GM13976 (cell line): ENCODE measurements around the gene CHKB.

Experiments used
- DNase-seq: peaks from one replicate; pipeline ENCODE4 v3.0.0; 2012; ENCODE audit warnings: low spot score
- in situ Hi-C: fragments of 300-500 bp; cut with MboI; formaldehyde crosslinking; loops from one replicate; pipeline ENCODE4 v1.12.0; 2022; ENCODE audit warnings: low sequenced_read_pairs, mixed read lengths, inconsistent platforms; ENCODE audit not compliant: unreplicated experiment
- TF ChIP-seq, protein P1 (sequence below): IDR thresholded peaks from 2 replicates; pipeline ENCODE4 v1.5.1; 2012; ENCODE audit warnings: borderline replicate concordance, mild to moderate bottlenecking; ENCODE audit not compliant: insufficient read depth; ENCODE audit errors: extremely low read depth, missing control alignments, control extremely low read depth

The CHKB gene

DNA sequence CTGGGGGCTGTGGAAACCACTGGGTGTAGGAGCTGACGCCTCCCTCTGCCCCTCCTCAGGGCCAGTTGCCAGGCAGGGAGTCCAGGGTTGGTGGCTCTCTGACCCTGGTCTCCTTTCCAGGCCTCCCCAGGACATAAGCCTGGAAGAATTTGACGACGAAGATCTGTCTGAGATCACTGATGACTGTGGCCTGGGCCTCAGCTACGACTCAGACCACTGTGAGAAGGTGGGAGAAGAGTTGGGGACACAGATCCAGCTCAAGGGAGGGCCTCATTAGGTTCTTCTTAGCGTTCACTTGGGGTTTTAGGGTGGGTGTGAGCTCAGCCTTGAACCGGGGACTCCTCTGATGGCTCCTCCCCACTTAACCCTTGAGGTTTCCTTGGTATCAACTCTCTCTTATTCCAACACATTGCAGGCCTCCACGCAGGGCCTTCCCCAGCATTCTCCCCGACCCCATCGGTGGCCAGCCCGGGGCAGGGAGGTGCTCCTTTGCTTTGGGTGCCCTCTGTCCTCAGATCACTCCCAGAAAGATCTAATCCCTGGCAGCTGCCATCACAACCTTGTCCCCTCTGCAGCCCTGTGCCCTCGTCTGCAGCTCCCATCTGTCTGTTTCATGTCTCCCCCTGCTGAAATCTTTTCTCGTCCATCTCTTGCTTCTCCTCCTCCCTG, 19.2 kb upstream of the CHKB start:
- peak; percentile 40 for DNase-seq
- in situ Hi-C loops, result no loop called here
- TF ChIP-seq, protein P1, sequence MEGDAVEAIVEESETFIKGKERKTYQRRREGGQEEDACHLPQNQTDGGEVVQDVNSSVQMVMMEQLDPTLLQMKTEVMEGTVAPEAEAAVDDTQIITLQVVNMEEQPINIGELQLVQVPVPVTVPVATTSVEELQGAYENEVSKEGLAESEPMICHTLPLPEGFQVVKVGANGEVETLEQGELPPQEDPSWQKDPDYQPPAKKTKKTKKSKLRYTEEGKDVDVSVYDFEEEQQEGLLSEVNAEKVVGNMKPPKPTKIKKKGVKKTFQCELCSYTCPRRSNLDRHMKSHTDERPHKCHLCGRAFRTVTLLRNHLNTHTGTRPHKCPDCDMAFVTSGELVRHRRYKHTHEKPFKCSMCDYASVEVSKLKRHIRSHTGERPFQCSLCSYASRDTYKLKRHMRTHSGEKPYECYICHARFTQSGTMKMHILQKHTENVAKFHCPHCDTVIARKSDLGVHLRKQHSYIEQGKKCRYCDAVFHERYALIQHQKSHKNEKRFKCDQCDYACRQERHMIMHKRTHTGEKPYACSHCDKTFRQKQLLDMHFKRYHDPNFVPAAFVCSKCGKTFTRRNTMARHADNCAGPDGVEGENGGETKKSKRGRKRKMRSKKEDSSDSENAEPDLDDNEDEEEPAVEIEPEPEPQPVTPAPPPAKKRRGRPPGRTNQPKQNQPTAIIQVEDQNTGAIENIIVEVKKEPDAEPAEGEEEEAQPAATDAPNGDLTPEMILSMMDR, result no peak

DNA sequence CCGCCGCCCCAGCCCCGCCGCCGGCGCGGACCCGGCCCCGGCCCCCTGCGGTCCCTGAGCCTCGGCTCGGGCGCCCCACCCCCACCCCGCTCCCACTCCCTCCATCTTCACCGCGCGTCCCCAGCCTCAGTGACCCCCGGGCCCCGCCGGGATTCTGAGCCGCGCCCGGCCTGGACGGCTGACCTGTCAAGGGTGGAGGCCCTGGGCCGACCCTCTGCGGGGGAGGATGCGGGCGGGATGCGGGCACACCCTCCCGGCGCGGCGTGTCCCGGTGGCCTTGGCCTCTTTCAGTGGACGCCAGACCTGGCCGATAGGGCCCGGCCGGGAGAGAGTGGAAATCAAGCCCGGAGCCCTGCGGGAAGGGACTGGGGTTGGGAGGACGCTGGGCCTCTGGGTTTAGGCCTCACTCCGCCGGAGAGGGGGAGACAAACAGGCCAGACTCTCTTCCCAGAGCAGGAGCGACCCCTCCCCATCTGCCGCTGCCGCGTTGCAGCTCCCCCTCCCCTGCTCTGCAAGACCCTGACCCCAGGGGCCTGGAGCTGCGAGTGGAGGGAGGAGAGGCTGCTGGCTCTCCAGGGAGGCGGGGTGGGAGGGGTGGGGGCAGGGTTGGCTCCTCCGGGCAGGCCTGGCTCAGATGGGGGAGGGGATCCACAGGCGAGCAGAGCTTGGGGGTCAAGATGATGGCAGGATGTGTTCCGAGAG, 18.5 kb upstream of the CHKB start:
- in situ Hi-C loops, result no loop called here
- DNase-seq, result peak; percentile 37
- TF ChIP-seq, protein P1, result no peak

- DNase-seq, result peak; percentile 70
- in situ Hi-C loops, result no loop called here
- TF ChIP-seq, protein P1, result no peak
Measured at GRCh38 chr22:50600538-50600937, 17.9 kb upstream of the CHKB start, which contains the start of gene MAPK8IP2. MAPK8IP2 (plus strand) TSS chr22:50600793; CDS start chr22:50600819, 26 bp downstream.

GRCh38 chr22:50599816-50600455, 17.3 kb upstream of the CHKB start:
- DNase-seq, result peak; percentile 90
- in situ Hi-C loops, result no loop called here
- TF ChIP-seq, protein P1, result no peak

GRCh38 chr22:50597097-50597496, 14.4 kb upstream of the CHKB start:
- no peak for DNase-seq
- TF ChIP-seq, protein P1, result no peak
- in situ Hi-C loops, result no loop called here

- DNase-seq, result no peak
- TF ChIP-seq, protein P1, result no peak
- in situ Hi-C loops, result no loop called here
Measured at GRCh38 chr22:50595189-50595588, 12.5 kb upstream of the CHKB start.
